Suprapubic skin (tissue), 4 donors: ENCODE measurements around the gene CHN2. TPM values are rescaled to one million over a fixed set of nuclear protein-coding genes. Genes with fewer than 3 reads are reported as not detected.

Source experiments
- DNase-seq, 2 donors: peaks; one replicate each; pipeline ENCODE4 v3.0.0-alpha.2; 2019; ENCODE audit warnings: low spot score in 2 of 2
- H3K27ac ChIP-seq: fragments of 200-600 bp; sonication (generic); one replicate; pipeline ENCODE4 v1.5.1; 2019
- H3K27me3 ChIP-seq: fragments of 200-600 bp; sonication (generic); one replicate; pipeline ENCODE4 v1.5.1; 2019
- H3K36me3 ChIP-seq: fragments of 200-600 bp; sonication (generic); one replicate; pipeline ENCODE4 v1.5.1; 2019
- H3K4me1 ChIP-seq: fragments of 200-600 bp; sonication (generic); one replicate; pipeline ENCODE4 v1.5.1; 2019
- H3K4me3 ChIP-seq: fragments of 200-600 bp; sonication (generic); one replicate; pipeline ENCODE4 v1.5.1; 2019; ENCODE audit warnings: mild to moderate bottlenecking
- H3K9me3 ChIP-seq: fragments of 200-600 bp; sonication (generic); one replicate; pipeline ENCODE4 v1.5.1; 2019
- EP300 ChIP-seq: sonication (generic); formaldehyde crosslinking; IDR thresholded peaks from one replicate; pipeline ENCODE4 v1.6.1; 2017; ENCODE audit warnings: antibody characterized with exemption
- POLR2A ChIP-seq, 2 donors: fragments of 450-650 bp; IDR thresholded peaks; one replicate each; pipeline ENCODE4 v1.6.1; 2017; ENCODE audit warnings: antibody characterized with exemption in 2 of 2, mild to moderate bottlenecking in 2 of 2, moderate library complexity in 2 of 2
- POLR2AphosphoS5 ChIP-seq, 3 donors: sonication (generic); formaldehyde crosslinking; IDR thresholded peaks; one replicate each; pipeline ENCODE4 v1.6.1; 2017; ENCODE audit warnings: antibody characterized with exemption in 3 of 3
- WGBS: methylation state at CpG from one replicate; pipeline ENCODE4 v1.1.5; 2018; 5-methylcytosine and 5-hydroxymethylcytosine counted together
- total RNA-seq, 4 donors: library from RNA; depleted of rRNA; stranded (reverse); fragments of >200 nt; gene quantifications; one replicate each; pipeline ENCODE4 v1.1.0, GENCODE V29; 2016
- TF ChIP-seq, protein P1 (sequence below), 2 donors: fragments of 200-600 bp in 1 of 2; fragments of 450-650 bp in 1 of 2; sonication (generic) in 1 of 2; IDR thresholded peaks; one replicate each; pipeline ENCODE4 v1.5.1; 2016 to 2019; ENCODE audit warnings: antibody characterized with exemption in 2 of 2, mild to moderate bottlenecking in 1 of 2, moderate library complexity in 1 of 2

CHN2 gene
- total RNA-seq, 4 donors from 2014 or later = 3.3 to 9.6 (median 6.2) TPM

DNA sequence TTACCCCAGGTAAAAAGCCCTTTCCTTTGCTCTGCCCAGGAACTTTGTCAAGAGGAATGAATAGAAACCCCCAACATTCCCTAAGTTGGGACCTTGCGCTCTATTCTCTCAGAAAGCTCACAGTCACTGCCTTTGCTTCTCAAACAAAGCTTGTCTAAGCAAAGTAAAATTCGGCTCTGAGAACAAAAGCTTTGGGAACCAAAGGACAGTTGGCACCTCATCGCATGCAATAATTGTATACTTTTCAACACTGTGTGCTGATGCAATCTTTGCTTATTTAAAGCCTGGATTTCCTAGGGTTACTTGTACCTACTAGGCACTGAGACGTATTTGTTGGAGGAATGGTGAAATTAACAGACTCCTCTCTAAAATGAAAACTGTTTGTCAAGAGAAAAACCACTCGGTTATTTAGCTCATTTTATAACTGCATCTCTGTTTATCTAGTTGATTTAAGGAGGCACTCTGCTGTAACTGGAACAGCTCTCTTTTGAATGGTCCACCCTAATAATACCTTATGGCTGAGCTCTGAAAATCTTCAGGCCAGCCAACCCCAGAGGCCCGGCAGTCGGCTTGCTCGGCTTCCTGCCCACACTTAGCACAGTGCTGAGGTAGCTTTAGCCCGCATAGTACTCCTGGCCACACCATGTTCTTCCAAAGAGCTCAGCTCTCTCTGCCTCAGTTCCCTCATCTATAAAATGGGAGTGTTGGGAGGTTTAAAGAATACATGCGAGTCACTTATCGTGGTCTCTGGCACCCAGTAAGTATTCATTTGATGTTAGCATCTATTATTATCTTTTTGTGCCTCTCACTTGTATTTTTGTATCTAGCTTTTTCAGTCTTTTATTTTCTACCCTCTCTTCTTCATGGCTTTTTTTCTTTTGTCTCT lies 288.9 kb downstream of the CHN2 start:
- H3K9me3 ChIP-seq = no peaks in the 10 kb centered on the region
- WGBS = 89% methylated on average over 11 of the region's 11 CpGs
- H3K27ac ChIP-seq = no peak overlapping the region
- no peak for DNase-seq
- H3K4me1 ChIP-seq = no peaks in the 10 kb centered on the region
- H3K4me3 ChIP-seq = no peak overlapping the region
- TF ChIP-seq EP300 = no peak
- TF ChIP-seq POLR2AphosphoS5 (IDR thresholded peaks at IDR 0.05) = no peak
- TF ChIP-seq, protein P1, sequence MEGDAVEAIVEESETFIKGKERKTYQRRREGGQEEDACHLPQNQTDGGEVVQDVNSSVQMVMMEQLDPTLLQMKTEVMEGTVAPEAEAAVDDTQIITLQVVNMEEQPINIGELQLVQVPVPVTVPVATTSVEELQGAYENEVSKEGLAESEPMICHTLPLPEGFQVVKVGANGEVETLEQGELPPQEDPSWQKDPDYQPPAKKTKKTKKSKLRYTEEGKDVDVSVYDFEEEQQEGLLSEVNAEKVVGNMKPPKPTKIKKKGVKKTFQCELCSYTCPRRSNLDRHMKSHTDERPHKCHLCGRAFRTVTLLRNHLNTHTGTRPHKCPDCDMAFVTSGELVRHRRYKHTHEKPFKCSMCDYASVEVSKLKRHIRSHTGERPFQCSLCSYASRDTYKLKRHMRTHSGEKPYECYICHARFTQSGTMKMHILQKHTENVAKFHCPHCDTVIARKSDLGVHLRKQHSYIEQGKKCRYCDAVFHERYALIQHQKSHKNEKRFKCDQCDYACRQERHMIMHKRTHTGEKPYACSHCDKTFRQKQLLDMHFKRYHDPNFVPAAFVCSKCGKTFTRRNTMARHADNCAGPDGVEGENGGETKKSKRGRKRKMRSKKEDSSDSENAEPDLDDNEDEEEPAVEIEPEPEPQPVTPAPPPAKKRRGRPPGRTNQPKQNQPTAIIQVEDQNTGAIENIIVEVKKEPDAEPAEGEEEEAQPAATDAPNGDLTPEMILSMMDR (IDR thresholded peaks at IDR 0.05) = no peak
- H3K27me3 ChIP-seq = no peaks in the 10 kb centered on the region
- no peaks in the 10 kb centered on the region for H3K36me3 ChIP-seq

DNA sequence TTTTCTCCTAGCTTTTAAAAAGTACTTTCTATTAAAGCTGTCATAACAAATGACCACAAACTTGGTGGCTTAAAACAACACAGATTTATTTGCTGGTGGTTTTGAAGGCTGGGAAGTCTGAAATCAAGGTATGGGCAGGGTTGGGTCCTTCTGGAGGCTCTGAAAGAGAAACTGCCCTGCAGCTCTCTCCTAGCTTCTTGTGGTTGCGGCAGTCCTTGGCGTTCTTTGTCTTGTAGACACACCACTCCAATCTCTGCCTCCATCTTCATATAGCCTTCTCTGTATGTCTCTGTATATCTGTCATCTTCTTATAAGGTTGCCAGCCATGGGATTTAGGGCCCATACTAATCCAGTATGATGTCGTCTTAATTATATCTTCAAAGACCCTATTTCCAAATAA lies 289.7 kb downstream of the CHN2 start:
- H3K36me3 ChIP-seq = no peaks in the 10 kb centered on the region
- H3K27ac ChIP-seq = no peak overlapping the region
- no peak overlapping the region for H3K4me3 ChIP-seq
- no peak for DNase-seq
- WGBS = 97% methylated on average over 3 of the region's 3 CpGs
- TF ChIP-seq, protein P1 (IDR thresholded peaks at IDR 0.05) = no peak
- H3K27me3 ChIP-seq = no peaks in the 10 kb centered on the region
- no peaks in the 10 kb centered on the region for H3K9me3 ChIP-seq
- no peaks in the 10 kb centered on the region for H3K4me1 ChIP-seq

DNA sequence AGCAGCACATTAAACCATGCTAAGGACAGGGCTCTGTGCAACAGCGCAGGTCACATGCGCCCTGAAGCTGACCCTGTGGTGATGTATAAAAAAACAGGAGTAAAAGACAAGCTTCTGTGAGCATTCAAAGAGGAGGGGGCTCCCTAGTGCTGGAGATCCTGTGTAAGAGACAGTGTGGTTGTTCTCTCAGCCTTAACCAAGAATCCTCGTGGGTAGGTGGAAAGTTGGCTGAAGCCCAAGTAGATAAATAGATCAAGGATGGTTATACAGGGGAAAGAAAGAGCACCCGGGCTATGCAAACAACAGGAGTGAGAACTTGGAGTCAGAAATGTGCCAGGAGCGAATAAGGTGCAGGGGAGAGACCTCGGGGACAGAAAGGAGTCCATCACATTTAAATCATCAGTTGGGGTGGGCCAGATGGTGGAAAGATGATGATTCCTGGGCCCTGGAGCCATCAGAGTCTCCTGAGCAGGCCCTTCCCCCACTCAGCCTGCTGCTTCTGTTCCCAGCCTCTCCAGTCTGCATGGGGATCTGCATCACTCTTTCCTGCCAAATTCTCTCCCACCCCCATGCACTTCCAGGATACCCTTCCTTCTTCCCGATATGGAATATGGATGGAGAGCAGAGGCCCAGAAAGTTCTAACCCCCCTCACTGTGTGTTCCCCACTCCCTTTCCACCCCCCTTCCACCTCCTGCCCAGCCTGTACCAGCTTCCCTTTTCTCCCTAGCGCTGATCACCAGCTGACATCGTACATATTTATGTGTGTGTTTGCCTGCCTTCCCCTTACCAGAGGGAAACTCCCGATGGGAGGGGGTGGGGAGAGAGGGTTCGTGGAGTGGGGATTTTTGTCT lies 291.0 kb downstream of the CHN2 start:
- no peak for DNase-seq
- no peaks in the 10 kb centered on the region for H3K4me1 ChIP-seq
- H3K27ac ChIP-seq = no peak overlapping the region
- H3K36me3 ChIP-seq = no peaks in the 10 kb centered on the region
- no peaks in the 10 kb centered on the region for H3K27me3 ChIP-seq
- H3K9me3 ChIP-seq = no peaks in the 10 kb centered on the region
- TF ChIP-seq POLR2A (IDR thresholded peaks at IDR 0.05) (no peak), POLR2AphosphoS5 (IDR thresholded peaks at IDR 0.05) (no peak), EP300 (no peak)
- TF ChIP-seq, protein P1 (IDR thresholded peaks at IDR 0.05) = no peak
- H3K4me3 ChIP-seq = no peak overlapping the region
- 60% methylated on average over 11 of the region's 11 CpGs for WGBS

DNA sequence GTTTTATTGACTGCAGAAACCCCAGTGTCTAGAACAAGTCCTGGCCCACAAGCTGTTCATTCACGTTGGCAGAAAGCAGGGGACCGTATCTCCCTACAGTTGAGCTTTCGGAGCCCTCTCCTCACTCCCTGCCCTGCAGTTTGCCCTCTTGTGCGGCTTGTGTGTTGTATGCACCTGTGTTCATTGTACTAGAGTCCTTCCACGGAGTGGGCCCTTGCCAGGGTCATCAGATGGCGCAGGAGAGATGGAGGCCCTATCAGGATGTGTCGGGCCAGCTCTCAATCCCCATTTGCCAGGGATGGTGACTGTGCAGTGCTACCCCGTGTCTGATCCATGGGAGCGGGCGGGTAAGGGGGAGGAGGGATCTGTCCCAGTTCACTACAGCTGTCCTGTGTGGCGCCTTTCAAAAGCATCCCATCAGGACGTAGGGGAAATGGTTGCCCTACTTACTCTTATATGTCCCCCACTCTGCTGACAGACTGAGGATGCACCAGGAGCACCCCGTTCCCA lies 291.7 kb downstream of the CHN2 start:
- TF ChIP-seq, protein P1 (IDR thresholded peaks at IDR 0.05) = no peak
- TF ChIP-seq POLR2AphosphoS5 (IDR thresholded peaks at IDR 0.05) (no peak), POLR2A (IDR thresholded peaks at IDR 0.05) (no peak), EP300 (no peak)
- Histone ChIP-seq H3K27me3 (no peaks in the 10 kb centered on the region), H3K9me3 (no peaks in the 10 kb centered on the region), H3K27ac (no peak overlapping the region), H3K4me3 (no peak overlapping the region), H3K36me3 (no peaks in the 10 kb centered on the region), H3K4me1 (no peaks in the 10 kb centered on the region)
- 85% methylated on average over 11 of the region's 13 CpGs for WGBS
- no peak for DNase-seq

DNA sequence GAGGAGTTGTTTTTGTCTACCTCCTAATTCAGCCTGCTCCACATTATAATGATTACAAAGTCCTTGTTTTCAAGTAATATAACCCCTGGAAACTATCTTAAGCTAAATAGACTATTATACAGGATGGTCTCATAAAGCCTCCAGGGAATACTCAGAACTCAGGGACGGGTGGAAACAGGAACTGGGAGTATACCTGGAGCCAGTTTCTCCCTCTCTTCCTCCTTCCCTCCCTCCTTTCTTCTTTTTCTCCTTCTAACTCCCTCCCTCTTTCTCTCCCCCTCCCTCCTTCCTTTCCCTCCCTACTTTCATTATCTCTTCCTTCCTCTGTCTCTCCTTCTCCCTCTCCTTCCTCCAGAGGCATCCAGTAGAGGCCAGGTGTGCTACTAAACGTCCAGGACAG lies 292.8 kb downstream of the CHN2 start:
- TF ChIP-seq EP300 (no peak), POLR2A (IDR thresholded peaks at IDR 0.05) (no peak), POLR2AphosphoS5 (IDR thresholded peaks at IDR 0.05) (no peak)
- TF ChIP-seq, protein P1 (IDR thresholded peaks at IDR 0.05) = no peak
- Histone ChIP-seq H3K4me3 (no peak overlapping the region), H3K27ac (no peak overlapping the region), H3K36me3 (no peaks in the 10 kb centered on the region), H3K4me1 (no peaks in the 10 kb centered on the region), H3K27me3 (no peaks in the 10 kb centered on the region), H3K9me3 (no peaks in the 10 kb centered on the region)
- DNase-seq = no peak
- 23% methylated on average over 2 of the region's 2 CpGs for WGBS
